Measurements from ENCODE around the gene AAK1. TPM values are rescaled to one million over a fixed set of nuclear protein-coding genes. Genes with fewer than 3 reads are reported as not detected.

AAK1 gene
- total RNA-seq, 1 experiment from 2014 or later = 46.8 TPM

GRCh38 chr2:69469375-69469774, 174.2 kb downstream of the AAK1 start:
- no peak overlapping the region for H3K9ac ChIP-seq (ENCODE audit: low read length)
- H4K20me1 ChIP-seq (ENCODE audit: low read length) = no peaks in the 10 kb centered on the region
- H3K79me2 ChIP-seq (ENCODE audit: low read length) = no peaks in the 10 kb centered on the region
- no peak overlapping the region for H3K27ac ChIP-seq (ENCODE audit: low read length)
- no peak overlapping the region for H3K4me2 ChIP-seq (ENCODE audit: low read length)
- H3K36me3 ChIP-seq (ENCODE audit: low read depth, low read length) = no peaks in the 10 kb centered on the region
- intact Hi-C loops (cut with micrococcal nuclease) = no loop called here
- H2AFZ ChIP-seq (ENCODE audit: low read length) = no peak overlapping the region
- no TSS peak for BruUV-seq (replicated peaks)
- no peaks in the 10 kb centered on the region for H3K9me2 ChIP-seq (replicated peaks; ENCODE audit: low read length)
- H3K27me3 ChIP-seq (ENCODE audit: low read length) = no peaks in the 10 kb centered on the region
- no peak overlapping the region for H3K4me3 ChIP-seq (ENCODE audit: low read length)
- no peak for DNase-seq
- CTCF ChIA-PET = no interaction called here
- H3K9me3 ChIP-seq (ENCODE audit: low read length) = no peaks in the 10 kb centered on the region
- no peak for ATAC-seq
- TF ChIP-seq, protein P1, sequence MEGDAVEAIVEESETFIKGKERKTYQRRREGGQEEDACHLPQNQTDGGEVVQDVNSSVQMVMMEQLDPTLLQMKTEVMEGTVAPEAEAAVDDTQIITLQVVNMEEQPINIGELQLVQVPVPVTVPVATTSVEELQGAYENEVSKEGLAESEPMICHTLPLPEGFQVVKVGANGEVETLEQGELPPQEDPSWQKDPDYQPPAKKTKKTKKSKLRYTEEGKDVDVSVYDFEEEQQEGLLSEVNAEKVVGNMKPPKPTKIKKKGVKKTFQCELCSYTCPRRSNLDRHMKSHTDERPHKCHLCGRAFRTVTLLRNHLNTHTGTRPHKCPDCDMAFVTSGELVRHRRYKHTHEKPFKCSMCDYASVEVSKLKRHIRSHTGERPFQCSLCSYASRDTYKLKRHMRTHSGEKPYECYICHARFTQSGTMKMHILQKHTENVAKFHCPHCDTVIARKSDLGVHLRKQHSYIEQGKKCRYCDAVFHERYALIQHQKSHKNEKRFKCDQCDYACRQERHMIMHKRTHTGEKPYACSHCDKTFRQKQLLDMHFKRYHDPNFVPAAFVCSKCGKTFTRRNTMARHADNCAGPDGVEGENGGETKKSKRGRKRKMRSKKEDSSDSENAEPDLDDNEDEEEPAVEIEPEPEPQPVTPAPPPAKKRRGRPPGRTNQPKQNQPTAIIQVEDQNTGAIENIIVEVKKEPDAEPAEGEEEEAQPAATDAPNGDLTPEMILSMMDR (conservative IDR thresholded peaks at IDR 0.05; ENCODE audit: low read depth, low read length) = no peak
- TF ChIP-seq EZH2 (IDR thresholded peaks at IDR 0.05; ENCODE audit: low read length, unreplicated experiment) = no peak
- TF ChIP-seq EZH2phosphoT487 (IDR thresholded peaks at IDR 0.05; ENCODE audit: borderline replicate concordance, low read length) = no peak
- POLR2A ChIA-PET (ENCODE audit: unreplicated experiment) = no interaction called here
- no peaks in the 10 kb centered on the region for H3K4me1 ChIP-seq (ENCODE audit: insufficient read depth, low read length)
- no peaks in the 10 kb centered on the region for H3F3A ChIP-seq (ENCODE audit: low read length, unreplicated experiment)

DNA sequence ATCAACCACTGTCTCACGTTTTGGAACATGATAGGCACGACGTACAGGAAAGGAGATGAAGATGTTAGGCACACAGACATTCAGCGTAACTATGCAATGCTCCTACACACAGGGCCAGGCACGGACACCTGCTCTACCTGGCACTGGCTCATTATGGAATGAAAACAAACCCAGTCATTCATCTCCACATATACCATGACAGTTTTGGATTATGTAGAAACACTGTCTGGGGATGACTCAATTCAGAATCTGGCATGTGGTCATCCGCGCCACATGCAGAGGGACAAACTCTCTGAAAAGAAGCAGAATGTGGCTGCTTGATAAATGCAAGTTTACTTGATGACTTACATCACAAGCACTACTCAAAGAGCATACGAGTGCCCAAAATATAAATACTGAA, 176.8 kb downstream of the AAK1 start:
- Histone ChIP-seq H3K9ac (ENCODE audit: low read length) (no peak overlapping the region), H3K27ac (ENCODE audit: low read length) (no peak overlapping the region), H3F3A (ENCODE audit: low read length, unreplicated experiment) (no peaks in the 10 kb centered on the region), H3K27me3 (ENCODE audit: low read length) (no peaks in the 10 kb centered on the region), H3K4me3 (ENCODE audit: low read length) (no peak overlapping the region), H4K20me1 (ENCODE audit: low read length) (no peaks in the 10 kb centered on the region), H3K9me2 (replicated peaks; ENCODE audit: low read length) (no peaks in the 10 kb centered on the region), H3K9me3 (ENCODE audit: low read length) (no peaks in the 10 kb centered on the region), H3K4me2 (ENCODE audit: low read length) (no peak overlapping the region), H2AFZ (ENCODE audit: low read length) (no peak overlapping the region), H3K79me2 (ENCODE audit: low read length) (no peaks in the 10 kb centered on the region), H3K4me1 (ENCODE audit: insufficient read depth, low read length) (no peaks in the 10 kb centered on the region), H3K36me3 (ENCODE audit: low read depth, low read length) (no peaks in the 10 kb centered on the region)
- POLR2A ChIA-PET (ENCODE audit: unreplicated experiment) = no interaction called here
- intact Hi-C loops (cut with micrococcal nuclease) = no loop called here
- DNase-seq (no peak), ATAC-seq (no peak)
- TF ChIP-seq EZH2 (IDR thresholded peaks at IDR 0.05; ENCODE audit: low read length, unreplicated experiment) (no peak), EZH2phosphoT487 (IDR thresholded peaks at IDR 0.05; ENCODE audit: borderline replicate concordance, low read length) (no peak)
- TF ChIP-seq, protein P1 (conservative IDR thresholded peaks at IDR 0.05; ENCODE audit: low read depth, low read length) = no peak
- CTCF ChIA-PET = no interaction called here
- BruUV-seq (replicated peaks) = no TSS peak

DNA sequence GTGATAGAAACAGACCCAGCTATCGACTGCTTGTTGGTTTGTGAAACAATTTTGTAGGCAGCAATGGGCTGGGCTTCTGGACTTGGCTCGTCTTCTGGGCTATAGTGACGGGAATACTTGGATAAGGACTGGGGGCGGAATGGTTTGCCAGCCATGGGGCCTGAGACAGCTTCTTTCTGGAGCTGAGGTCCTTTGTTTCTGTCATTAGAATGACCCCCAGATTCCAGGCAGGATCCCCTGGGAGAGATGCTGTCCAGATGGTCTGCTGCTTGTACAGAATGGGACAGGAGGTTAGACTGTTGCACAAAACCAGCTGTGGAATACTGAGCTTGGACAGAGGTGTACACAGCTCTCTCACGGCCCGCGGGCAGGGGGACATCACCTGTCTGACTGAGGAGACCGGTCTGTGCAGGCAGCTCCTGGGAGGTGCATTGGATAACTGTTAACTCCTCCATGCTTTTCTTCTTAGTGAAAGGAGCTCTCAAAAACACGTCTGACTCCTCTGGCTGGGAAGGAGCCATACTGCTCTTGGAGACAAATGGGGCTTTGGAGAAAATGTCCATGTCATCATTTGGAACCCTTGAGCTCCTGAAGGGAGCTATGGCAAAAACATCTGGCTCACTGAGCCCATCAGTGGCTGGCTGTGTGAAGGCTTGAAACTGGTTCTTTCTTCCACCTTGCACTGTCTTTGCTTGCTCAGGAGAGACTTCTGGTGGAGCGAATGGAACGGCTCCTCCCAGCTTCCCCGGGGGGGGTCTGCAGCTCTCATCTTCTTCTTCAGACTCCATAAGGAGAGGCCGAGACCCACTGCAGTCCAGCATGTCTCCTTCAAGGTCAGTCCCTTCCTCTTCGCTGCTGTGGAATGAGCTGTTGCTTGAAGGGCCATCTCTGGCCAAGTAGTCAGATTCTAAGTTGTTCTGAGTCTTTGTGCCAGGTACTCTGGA, 177.8 kb downstream of the AAK1 start:
- Histone ChIP-seq H3K4me1 (ENCODE audit: insufficient read depth, low read length) (no peaks in the 10 kb centered on the region), H3K79me2 (ENCODE audit: low read length) (no peaks in the 10 kb centered on the region), H3K9me2 (replicated peaks; ENCODE audit: low read length) (no peaks in the 10 kb centered on the region), H4K20me1 (ENCODE audit: low read length) (no peaks in the 10 kb centered on the region), H3K27me3 (ENCODE audit: low read length) (no peaks in the 10 kb centered on the region), H3K36me3 (ENCODE audit: low read depth, low read length) (no peaks in the 10 kb centered on the region), H3K4me3 (ENCODE audit: low read length) (no peak overlapping the region), H2AFZ (ENCODE audit: low read length) (no peak overlapping the region), H3F3A (ENCODE audit: low read length, unreplicated experiment) (no peaks in the 10 kb centered on the region), H3K9me3 (ENCODE audit: low read length) (no peaks in the 10 kb centered on the region), H3K9ac (ENCODE audit: low read length) (no peak overlapping the region), H3K27ac (ENCODE audit: low read length) (no peak overlapping the region), H3K4me2 (ENCODE audit: low read length) (no peak overlapping the region)
- DNase-seq (no peak), ATAC-seq (no peak)
- POLR2A ChIA-PET (ENCODE audit: unreplicated experiment) = interaction anchor here (0.6 kb wide), 1 partner anchor 29 kb away, joined by 3 read pairs; no protein-coding TSS in a partner anchor
- TF ChIP-seq EZH2 (IDR thresholded peaks at IDR 0.05; ENCODE audit: low read length, unreplicated experiment) = no peak
- TF ChIP-seq EZH2phosphoT487 (IDR thresholded peaks at IDR 0.05; ENCODE audit: borderline replicate concordance, low read length) = no peak
- TF ChIP-seq, protein P1 (conservative IDR thresholded peaks at IDR 0.05; ENCODE audit: low read depth, low read length) = no peak
- CTCF ChIA-PET = no interaction called here
- BruUV-seq (replicated peaks) = no TSS peak
- intact Hi-C loops (cut with micrococcal nuclease) = no loop called here
